Measurements from ENCODE around the gene RANBP17. TPM values are rescaled to one million over a fixed set of nuclear protein-coding genes. Genes with fewer than 3 reads are reported as not detected.

RANBP17 gene
- total and polyA plus RNA-seq, 9 of the 15 experiments (the other 6 are each of a cell fraction or from before 2014, with no cell fraction given) = not detected

GRCh38 chr5:170848033-170848432 lies 13.8 kb upstream of the RANBP17 start (continued):
- no peak for TF ChIP-seq ZNF609 (CRISPR knock-in tag; IDR thresholded peaks at IDR 0.05; ENCODE audit: borderline replicate concordance)
- no peak for TF ChIP-seq MED1 (CRISPR knock-in tag; IDR thresholded peaks at IDR 0.05; ENCODE audit: borderline replicate concordance)
- TF ChIP-seq HOMEZ (CRISPR knock-in tag; IDR thresholded peaks at IDR 0.05) = no peak
- TF ChIP-seq SRSF3 (IDR thresholded peaks at IDR 0.05; ENCODE audit: insufficient read depth, low read length) = no peak
- TF ChIP-seq FIP1L1 (IDR thresholded peaks at IDR 0.05; ENCODE audit: low read depth, low read length, poor library complexity, severe bottlenecking) = no peak

Measured in K562 (cell line).